PC-9 (cell line): ENCODE results near the gene CD55. TPM values are rescaled to one million over a fixed set of nuclear protein-coding genes. Genes with fewer than 3 reads are reported as not detected.

Source experiments
- Bru-seq: library from RNA; stranded (reverse); fragments of 400-500 nt; gene quantifications from one replicate; lab custom pipeline; 2021; lab: Mats Ljungman, UMichigan
- BruChase-seq, 2 experiments: library from RNA; stranded (reverse); fragments of 400-500 nt; gene quantifications; one replicate each; lab custom pipeline; 2021; lab: Mats Ljungman, UMichigan
- BruUV-seq: library from RNA; stranded (reverse); fragments of 400-500 nt; replicated peaks from 2 replicates; lab custom pipeline; 2021; lab: Mats Ljungman, UMichigan
- CTCF ChIA-PET: fragments of 300-600 bp; sonication (Branson Sonifier 250); formaldehyde crosslinking; loops from one replicate; lab custom pipeline; 2022; ENCODE audit warnings: antibody characterized with exemption; lab: Charles Lee
- POLR2A ChIA-PET: fragments of 300-600 bp; sonication (Branson Sonifier 250); formaldehyde crosslinking; loops from one replicate; lab custom pipeline; 2022; ENCODE audit warnings: antibody characterized with exemption; ENCODE audit not compliant: unreplicated experiment; lab: Charles Lee
- DNase-seq, 2 experiments: peaks; one replicate each; pipeline versions ENCODE4 v3.0.0 to v3.0.0-alpha.2; 2015 to 2022; ENCODE audit warnings: mixed read lengths in 1 of 2
- H2AFZ ChIP-seq: fragments of 200-600 bp; sonication (generic); 2 replicates; pipeline ENCODE4 v1.8.1; 2017; ENCODE audit warnings: antibody characterized with exemption
- H3F3A ChIP-seq: fragments of 200-600 bp; sonication (generic); 2 replicates; pipeline ENCODE4 v1.8.1; 2017; ENCODE audit warnings: antibody characterized with exemption, mild to moderate bottlenecking, low read depth; ENCODE audit not compliant: insufficient read depth
- H3K27ac ChIP-seq: fragments of 200-600 bp; sonication (generic); 2 replicates; pipeline ENCODE4 v1.6.1; 2016; ENCODE audit warnings: mixed run types
- H3K27me3 ChIP-seq: fragments of 200-600 bp; sonication (generic); 2 replicates; pipeline ENCODE4 v1.6.1; 2016; ENCODE audit warnings: low read depth, mixed run types; ENCODE audit not compliant: insufficient read depth
- H3K36me3 ChIP-seq: fragments of 200-600 bp; sonication (generic); 2 replicates; pipeline ENCODE4 v1.6.1; 2016; ENCODE audit warnings: low read depth, mixed run types
- H3K4me1 ChIP-seq: fragments of 200-600 bp; sonication (generic); replicated peaks from 2 replicates; pipeline ENCODE4 v1.6.1; 2016; ENCODE audit warnings: mixed run types; ENCODE audit not compliant: insufficient read depth
- H3K4me2 ChIP-seq: fragments of 200-600 bp; sonication (generic); 2 replicates; pipeline ENCODE4 v1.6.1; 2017; ENCODE audit warnings: mixed run types
- H3K4me3 ChIP-seq: fragments of 200-600 bp; sonication (generic); 2 replicates; pipeline ENCODE4 v1.6.1; 2016; ENCODE audit warnings: mixed run types
- H3K79me2 ChIP-seq: fragments of 200-600 bp; sonication (generic); 2 replicates; pipeline ENCODE4 v1.6.1; 2017; ENCODE audit warnings: low read depth, mixed run types
- H3K9me2 ChIP-seq: fragments of 200-600 bp; sonication (generic); 2 replicates; pipeline ENCODE4 v1.8.1; 2017; ENCODE audit warnings: mild to moderate bottlenecking; ENCODE audit not compliant: insufficient read depth
- H3K9me3 ChIP-seq: fragments of 200-600 bp; sonication (generic); 2 replicates; pipeline ENCODE4 v1.8.1; 2016; ENCODE audit warnings: low read depth; ENCODE audit not compliant: insufficient read depth
- H4K20me1 ChIP-seq: fragments of 200-600 bp; sonication (generic); 2 replicates; pipeline ENCODE4 v1.8.1; 2017; ENCODE audit not compliant: insufficient read depth
- CTCF ChIP-seq: fragments of 200-600 bp; sonication (generic); conservative IDR thresholded peaks from 2 replicates; pipeline ENCODE4 v1.6.1; 2017; ENCODE audit warnings: mixed run types, antibody characterized with exemption, mild to moderate bottlenecking, moderate library complexity
- EZH2 ChIP-seq: fragments of 200-600 bp; sonication (generic); IDR thresholded peaks from 2 replicates; pipeline ENCODE4 v1.8.0; 2017; ENCODE audit warnings: antibody characterized with exemption, low read depth
- intact Hi-C: fragments of 100-400 bp; cut with micrococcal nuclease; formaldehyde crosslinking; loops from one replicate; pipeline ENCODE4 v1.10.0; 2022; ENCODE audit not compliant: unreplicated experiment
- long read RNA-seq: library from polyadenylated mRNA; stranded (forward); transcript quantifications from one replicate; pipeline ENCODE4 v2.0.0, GENCODE V29; 2022
- total RNA-seq: library from RNA; stranded (reverse); gene quantifications from 2 replicates; pipeline ENCODE4 v1.2.3, GENCODE V29; 2021

The CD55 gene
- total RNA-seq (45.9 and 46.4 TPM in 2 replicates), Bru-seq, nascent RNA (percentile 95 among the genes with signal in this experiment), BruChase-seq, experiment 1, labeled RNA remaining after a 2-hour chase (percentile 96 among the genes with signal in this experiment), BruChase-seq, experiment 2, labeled RNA remaining after a 6-hour chase (percentile 94 among the genes with signal in this experiment)
- long read RNA-seq, transcript CD55-204 (10 exons, 2,892 nt), result major isoform, 58 of 90 reads
- long read RNA-seq, partial matches to known transcripts, result 13 of 90 reads
- long read RNA-seq, other reads (novel, unspliced or antisense), result 14 of 90 reads

DNA sequence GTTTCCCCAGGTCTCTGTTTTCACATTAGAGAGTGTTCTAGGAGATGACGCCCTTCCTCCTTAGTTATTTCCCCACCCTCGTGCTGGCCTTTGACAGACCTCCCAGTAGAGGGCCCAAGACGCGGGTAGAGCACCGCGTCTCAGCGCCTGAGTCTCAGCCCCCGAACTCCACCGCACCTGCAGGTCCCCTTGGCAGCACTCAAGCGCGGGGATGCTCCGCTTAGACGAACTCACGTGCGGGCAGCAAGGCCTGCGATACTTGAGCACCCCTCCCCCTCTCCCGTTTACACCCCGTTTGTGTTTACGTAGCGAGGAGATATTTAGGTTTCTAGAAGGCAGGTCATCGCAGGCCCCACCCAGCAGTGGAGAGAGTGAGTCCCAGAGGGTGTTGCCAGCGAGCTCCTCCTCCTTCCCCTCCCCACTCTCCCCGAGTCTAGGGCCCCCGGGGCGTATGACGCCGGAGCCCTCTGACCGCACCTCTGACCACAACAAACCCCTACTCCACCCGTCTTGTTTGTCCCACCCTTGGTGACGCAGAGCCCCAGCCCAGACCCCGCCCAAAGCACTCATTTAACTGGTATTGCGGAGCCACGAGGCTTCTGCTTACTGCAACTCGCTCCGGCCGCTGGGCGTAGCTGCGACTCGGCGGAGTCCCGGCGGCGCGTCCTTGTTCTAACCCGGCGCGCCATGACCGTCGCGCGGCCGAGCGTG is at the start of gene CD55:
Gene CD55, plus strand, starts transcription at position 600 of the 711 bp plus-strand sequence. Its CDS starts 88 bp downstream, at position 688.
- peak within 1 kb of the TSS; percentile 67 for H3K4me3 ChIP-seq
- H3K27ac ChIP-seq, result peak within 1 kb of the TSS; percentile 87
- BruUV-seq, result no TSS peak
- no peaks in the 10 kb centered on the region for H3K9me2 ChIP-seq
- H2AFZ ChIP-seq, result peak within 1 kb of the TSS; percentile 84
- intact Hi-C loops, result loop anchor here (1.0 to 10.0 kb wide), 8 partner anchors 39 to 296 kb away; partner anchors contain the start of gene YOD1
- ChIA-PET CTCF (interaction anchor here (0.5 to 0.8 kb wide), 3 partner anchors 119 to 785 kb away, joined by 3 to 4 read pairs (median 4); no protein-coding TSS in a partner anchor), POLR2A (interaction anchor here (0.5 to 1.4 kb wide), 14 partner anchors 16 to 426 kb away, joined by 3 to 8 read pairs (median 4); partner anchors contain the start of gene PFKFB2)
- H3K4me1 ChIP-seq, result peaks cover 47% of the 10 kb centered on the region
- no peaks in the 10 kb centered on the region for H3K27me3 ChIP-seq
- H3K9me3 ChIP-seq, result no peaks in the 10 kb centered on the region
- peaks cover 29% of the 10 kb centered on the region for H3K36me3 ChIP-seq
- 0 out of 2 replicates have a peak, but pooled peaks cover 10% of the 10 kb centered on the region for H4K20me1 ChIP-seq
- H3K4me2 ChIP-seq, result peak within 1 kb of the TSS; percentile 94
- peaks cover 20% of the 10 kb centered on the region for H3K79me2 ChIP-seq
- TF ChIP-seq CTCF (no peak; the same call in 1 of the 2 replicates), EZH2 (no peak)
- peaks cover 14% of the 10 kb centered on the region for H3F3A ChIP-seq
- DNase-seq, result peak; percentile 98 to 99

DNA sequence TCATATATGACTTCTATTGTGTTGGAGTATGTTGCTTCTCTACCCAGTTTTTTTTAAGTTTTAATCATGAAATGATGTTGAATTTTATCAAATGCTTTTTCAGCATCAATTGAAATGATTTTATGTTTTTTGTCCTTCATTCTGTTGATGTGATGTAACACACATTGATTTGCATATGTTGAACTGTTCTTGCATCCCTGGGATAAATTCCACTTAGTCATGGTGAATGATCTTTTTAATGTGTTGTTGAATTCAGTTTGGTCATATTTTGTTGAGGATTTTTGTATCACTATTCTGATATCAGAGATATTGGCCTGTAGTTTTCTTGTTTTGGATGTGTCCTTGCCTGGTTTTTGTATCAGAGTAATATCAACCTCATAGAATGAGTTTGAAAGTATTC is 46.6 kb upstream of the CD55 start:
- intact Hi-C loops, result no loop called here

More for the DNA sequence above, 46.6 kb upstream of the CD55 start:
- Histone ChIP-seq H3K79me2 (no peaks in the 10 kb centered on the region), H3K4me2 (no peak overlapping the region), H3K27ac (no peak overlapping the region), H3K9me3 (no peaks in the 10 kb centered on the region), H3K27me3 (no peaks in the 10 kb centered on the region), H3K4me1 (no peaks in the 10 kb centered on the region), H3K9me2 (no peaks in the 10 kb centered on the region), H3F3A (no peaks in the 10 kb centered on the region), H3K4me3 (no peak overlapping the region), H4K20me1 (no peaks in the 10 kb centered on the region), H2AFZ (no peak overlapping the region), H3K36me3 (no peaks in the 10 kb centered on the region)
- ChIA-PET CTCF (no interaction called here), POLR2A (no interaction called here)
- BruUV-seq, result no TSS peak
- TF ChIP-seq EZH2, result no peak
- no peak for TF ChIP-seq CTCF
- DNase-seq, result no peak
